HepG2 (cell line): ENCODE measurements around the gene ZNF280A. TPM values are rescaled to one million over a fixed set of nuclear protein-coding genes. Genes with fewer than 3 reads are reported as not detected.

Experiments used
- AFF4 ChIP-seq: sonication (generic); formaldehyde crosslinking; IDR thresholded peaks from 2 replicates; pipeline ENCODE4 v1.4.0; 2020; ENCODE audit warnings: missing genetic modification reagents
- ATF1 ChIP-seq: IDR thresholded peaks from 2 replicates; pipeline ENCODE4 v1.6.1; 2016; ENCODE audit warnings: mild to moderate bottlenecking, control low read depth
- CEBPB ChIP-seq: IDR thresholded peaks from 2 replicates; pipeline ENCODE4 v1.6.1; 2011; ENCODE audit warnings: low read depth, low read length, improper control_type of control experiment, borderline replicate concordance
- ETV6 ChIP-seq: sonication (generic); formaldehyde crosslinking; conservative IDR thresholded peaks from 2 replicates; pipeline ENCODE4 v1.4.0; 2020; ENCODE audit warnings: missing genetic modification reagents
- FIP1L1 ChIP-seq: fragments of 200-400 bp; formaldehyde crosslinking; IDR thresholded peaks from 2 replicates; pipeline ENCODE4 v1.6.1; 2018; ENCODE audit warnings: low read depth, mild to moderate bottlenecking, low read length, moderate library complexity, borderline replicate concordance; ENCODE audit not compliant: insufficient read depth
- HNRNPLL ChIP-seq: fragments of 200-400 bp; formaldehyde crosslinking; IDR thresholded peaks from 2 replicates; pipeline ENCODE4 v1.6.1; 2017; ENCODE audit warnings: mild to moderate bottlenecking, low read depth, low read length; ENCODE audit not compliant: poor library complexity, severe bottlenecking
- NONO ChIP-seq, 2 experiments: fragments of 450-650 bp in 1 of 2; sonication (generic) in 1 of 2; formaldehyde crosslinking in 1 of 2; IDR thresholded peaks in 1 of 2; conservative IDR thresholded peaks in 1 of 2; 2 replicates each; pipeline versions ENCODE4 v1.6.1 to v1.8.0; 2017 to 2022; ENCODE audit warnings: mild to moderate bottlenecking in 1 of 2, missing genetic modification reagents in 1 of 2, moderate library complexity in 1 of 2
- RBFOX2 ChIP-seq: fragments of 200-400 bp; formaldehyde crosslinking; IDR thresholded peaks from 2 replicates; pipeline ENCODE4 v1.6.1; 2017; ENCODE audit warnings: low read depth, mild to moderate bottlenecking, low read length
- TIGD3 ChIP-seq: sonication (generic); formaldehyde crosslinking; IDR thresholded peaks from 2 replicates; pipeline ENCODE4 v1.5.1; 2020; ENCODE audit warnings: mild to moderate bottlenecking, missing genetic modification reagents, borderline replicate concordance
- ZBTB3 ChIP-seq: sonication (generic); formaldehyde crosslinking; IDR thresholded peaks from 2 replicates; pipeline ENCODE4 v1.4.0; 2020; ENCODE audit warnings: low read depth, mild to moderate bottlenecking, moderate library complexity, missing genetic modification reagents, borderline replicate concordance
- ZNF260 ChIP-seq: sonication (generic); formaldehyde crosslinking; IDR thresholded peaks from 2 replicates; pipeline ENCODE4 v1.4.0; 2020; ENCODE audit warnings: missing genetic modification reagents, low read depth, mild to moderate bottlenecking, borderline replicate concordance
- ZNF432 ChIP-seq: sonication (generic); formaldehyde crosslinking; IDR thresholded peaks from 2 replicates; pipeline ENCODE4 v1.5.0; 2020; ENCODE audit warnings: missing genetic modification reagents, mild to moderate bottlenecking, borderline replicate concordance
- ZNF543 ChIP-seq: sonication (generic); formaldehyde crosslinking; IDR thresholded peaks from 2 replicates; pipeline ENCODE4 v1.4.0; 2020; ENCODE audit warnings: mild to moderate bottlenecking, missing genetic modification reagents
- ZNF646 ChIP-seq: sonication (generic); formaldehyde crosslinking; IDR thresholded peaks from 2 replicates; pipeline ENCODE4 v1.9.0; 2021; ENCODE audit warnings: mild to moderate bottlenecking, missing genetic modification reagents
- polyA plus RNA-seq, 8 experiments: library from polyadenylated mRNA; depleted of rRNA in 3 of 8; stranded (reverse) in 7 of 8; unstranded in 1 of 8; fragments of >200 nt; fragmentation: Illumina TruSeq in 4 of 8; extraction: Trizol in 4 of 8; gene quantifications; 2 replicates each; pipeline versions ENCODE4 v1.2.1 to v1.2.3, GENCODE V29; 2011 to 2016; ENCODE audit warnings: low read depth in 4 of 8, missing spikeins in 1 of 8, mixed read lengths in 1 of 8; ENCODE audit not compliant: insufficient read depth in 1 of 8
- total RNA-seq, 5 experiments: library from RNA; depleted of rRNA; stranded (reverse); fragments of >200 nt; fragmentation: Illumina TruSeq; extraction: Trizol; gene quantifications; 2 replicates each; pipeline ENCODE4 v1.2.3, GENCODE V29; 2016; ENCODE audit warnings: low read depth in 1 of 5
- TF ChIP-seq, protein P1 (sequence below): sonication (generic); formaldehyde crosslinking; IDR thresholded peaks from 2 replicates; pipeline ENCODE4 v1.4.0; 2020; ENCODE audit warnings: mild to moderate bottlenecking, missing genetic modification reagents

Gene ZNF280A
- total and polyA plus RNA-seq, 2 of the 13 experiments (the other 11 are each of a cell fraction or from before 2014, with no cell fraction given) = 1.4 to 2.9 TPM

DNA sequence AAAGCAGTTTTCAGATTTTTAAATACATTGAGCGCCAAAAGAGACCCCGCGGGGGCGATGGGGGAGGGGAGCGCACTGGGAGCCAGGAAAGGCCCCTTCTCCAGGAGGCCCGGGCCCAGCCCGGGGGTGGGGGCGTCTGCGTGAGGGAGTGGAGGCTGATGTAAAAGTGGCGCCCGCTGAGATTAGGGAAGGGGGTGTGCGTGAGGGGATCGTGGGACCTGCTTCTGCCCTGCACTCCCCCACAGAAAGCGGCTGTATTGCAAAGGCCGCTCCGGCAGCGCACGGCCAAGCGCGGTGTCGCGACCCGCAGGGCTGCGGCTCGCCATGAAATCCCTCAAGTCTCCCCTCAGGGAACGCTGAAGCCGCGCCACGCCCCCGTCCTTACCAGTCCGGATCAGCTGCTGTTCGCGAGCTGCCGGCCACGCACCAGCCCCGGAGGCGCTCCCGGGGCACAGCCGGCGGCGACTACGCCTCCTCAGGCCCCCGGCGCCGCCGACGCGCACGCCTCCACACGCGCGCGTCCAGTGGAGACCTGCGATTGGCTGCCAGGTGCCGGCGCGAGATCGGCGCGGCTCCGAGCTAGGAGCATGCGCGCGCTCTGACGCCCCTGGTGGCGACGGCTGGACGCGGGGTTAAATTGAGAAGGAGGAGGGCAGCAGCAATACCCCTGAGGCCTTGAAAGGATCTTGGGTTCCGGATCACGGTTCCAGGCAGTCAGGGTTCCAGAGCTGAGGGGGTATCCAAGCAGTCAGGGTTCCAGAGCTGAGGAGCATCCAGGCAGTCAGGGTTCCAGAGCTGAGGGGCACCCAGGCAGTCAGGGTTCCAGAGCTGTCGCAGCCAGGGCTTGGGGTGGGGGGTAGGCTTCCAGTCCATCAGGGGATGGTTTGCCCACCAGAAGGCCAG lies 11.5 kb downstream of the ZNF280A start, which contains the start of gene ZNF280B (continued):
- TF ChIP-seq HNRNPLL = peak; percentile 70
- no peak for TF ChIP-seq NONO (IDR thresholded peaks at IDR 0.05)
- TF ChIP-seq NONO (CRISPR knock-in tag; conservative IDR thresholded peaks at IDR 0.05) = peak; percentile 77
- TF ChIP-seq RBFOX2 = peak; percentile 87
- no peak for TF ChIP-seq ZNF646
- TF ChIP-seq ZNF432 (CRISPR knock-in tag) = no peak
- TF ChIP-seq TIGD3 (CRISPR knock-in tag) = 0 out of 2 replicates have a peak, but pooled peaks have one; percentile 61
- no peak for TF ChIP-seq ZNF260 (CRISPR knock-in tag)
- no peak for TF ChIP-seq ZBTB3 (CRISPR knock-in tag)
- no peak for TF ChIP-seq AFF4
- TF ChIP-seq ATF1 (CRISPR knock-in tag) = no peak
- no peak for TF ChIP-seq ETV6 (CRISPR knock-in tag)
- TF ChIP-seq CEBPB = no peak
- TF ChIP-seq, protein P1, sequence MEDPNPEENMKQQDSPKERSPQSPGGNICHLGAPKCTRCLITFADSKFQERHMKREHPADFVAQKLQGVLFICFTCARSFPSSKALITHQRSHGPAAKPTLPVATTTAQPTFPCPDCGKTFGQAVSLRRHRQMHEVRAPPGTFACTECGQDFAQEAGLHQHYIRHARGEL (CRISPR knock-in tag) = no peak
- TF ChIP-seq ZNF543 (CRISPR knock-in tag) = no peak; the same call in 1 of the 2 replicates
- no peak for TF ChIP-seq FIP1L1
